A549 (cell line): Measurements from ENCODE around the gene SLC13A2. TPM values are rescaled to one million over a fixed set of nuclear protein-coding genes. Genes with fewer than 3 reads are reported as not detected.

ENCODE experiments used
- ATAC-seq, 2 experiments: fragments of 200-7000 bp in 1 of 2; fragments of >200 bp in 1 of 2; cut with Nextera tagmentation in 1 of 2; cut with Tn5 transposase in 1 of 2; 3 replicates each; pipeline versions ENCODE4 v1.8.0 to v1.9.1; 2018 to 2020; ENCODE audit warnings: mild to moderate bottlenecking in 1 of 2, moderate library complexity in 1 of 2
- CTCF ChIA-PET: fragments of 300-600 bp; sonication (Branson Sonifier 250); formaldehyde crosslinking; extraction: SDS; loops from one replicate; lab custom pipeline; 2021; ENCODE audit warnings: antibody characterized with exemption, inconsistent platforms; lab: Yijun Ruan, JAX
- POLR2A ChIA-PET: fragments of 350-600 bp; formaldehyde crosslinking; extraction: SDS; loops from one replicate; lab custom pipeline; 2021; ENCODE audit warnings: antibody characterized with exemption, inconsistent platforms; lab: Yijun Ruan, JAX
- DNase-seq, 2 experiments: peaks; one replicate each; pipeline versions ENCODE4 v3.0.0 to v3.0.0-alpha.2; 2011 to 2016; ENCODE audit warnings: low read depth in 1 of 2, low spot score in 1 of 2
- FAIRE-seq: peaks from 2 replicates; lab custom pipeline; 2011; peaks lifted over from hg19 to GRCh38; lab: Jason Lieb, UNC
- H3K27ac ChIP-seq, 2 experiments: fragments of >200 bp; sonication (Bioruptor Twin); formaldehyde crosslinking; 3 replicates each; pipeline ENCODE4 v1.5.1; 2016 to 2017
- H3K4me1 ChIP-seq: fragments of >200 bp; sonication (Bioruptor Twin); formaldehyde crosslinking; 3 replicates; pipeline ENCODE4 v1.6.1; 2016
- H3K4me2 ChIP-seq: fragments of >200 bp; sonication (Bioruptor Twin); formaldehyde crosslinking; 3 replicates; pipeline ENCODE4 v1.6.1; 2016
- H3K4me3 ChIP-seq: fragments of >200 bp; sonication (Bioruptor Twin); formaldehyde crosslinking; 3 replicates; pipeline ENCODE4 v1.5.1; 2016
- H3K9me3 ChIP-seq: fragments of >200 bp; sonication (Bioruptor Twin); formaldehyde crosslinking; 3 replicates; pipeline ENCODE4 v1.6.1; 2016
- CBX2 ChIP-seq: fragments of 200-600 bp; sonication (generic); IDR thresholded peaks from 2 replicates; pipeline ENCODE4 v1.6.1; 2016; ENCODE audit warnings: low read depth, mild to moderate bottlenecking, borderline replicate concordance
- CBX8 ChIP-seq: fragments of 200-600 bp; sonication (generic); IDR thresholded peaks from 2 replicates; pipeline ENCODE4 v1.6.1; 2016
- CHD2 ChIP-seq: fragments of 150-350 bp; IDR thresholded peaks from 2 replicates; pipeline ENCODE4 v1.6.1; 2014; ENCODE audit warnings: low read length; ENCODE audit not compliant: partially characterized antibody
- E2F6 ChIP-seq: IDR thresholded peaks from 2 replicates; pipeline ENCODE4 v1.6.1; 2012; ENCODE audit warnings: low read depth, borderline replicate concordance
- EHF ChIP-seq: fragments of 250-450 bp; sonication (Bioruptor Pico); IDR thresholded peaks from 2 replicates; pipeline ENCODE4 v1.5.0; 2020; ENCODE audit warnings: mild to moderate bottlenecking
- ELK1 ChIP-seq: fragments of 150-350 bp; IDR thresholded peaks from 2 replicates; pipeline ENCODE4 v1.6.1; 2014; ENCODE audit warnings: low read depth, mild to moderate bottlenecking, low read length
- HOXA7 ChIP-seq: fragments of 250-450 bp; sonication (Bioruptor Pico); IDR thresholded peaks from 2 replicates; pipeline ENCODE4 v1.5.0; 2020; ENCODE audit warnings: mild to moderate bottlenecking, moderate library complexity
- HOXB5 ChIP-seq: fragments of 250-450 bp; sonication (Bioruptor Pico); IDR thresholded peaks from 2 replicates; pipeline ENCODE4 v1.5.0; 2020; ENCODE audit warnings: mild to moderate bottlenecking, moderate library complexity
- JUN ChIP-seq, 2 experiments: fragments of >200 bp; sonication (Bioruptor Twin); formaldehyde crosslinking; IDR thresholded peaks; 2 replicates in 1 of 2; 3 replicates in 1 of 2; pipeline ENCODE4 v1.6.1; 2016 to 2017
- KDM1A ChIP-seq: fragments of 200-600 bp; sonication (generic); IDR thresholded peaks from 2 replicates; pipeline ENCODE4 v1.6.1; 2016; ENCODE audit warnings: low read depth, mild to moderate bottlenecking
- MYC ChIP-seq: IDR thresholded peaks from 2 replicates; pipeline ENCODE4 v1.6.1; 2012; ENCODE audit warnings: mild to moderate bottlenecking, inconsistent platforms, low read length, improper control_type of control experiment, borderline replicate concordance
- RARB ChIP-seq: fragments of 250-450 bp; sonication (Bioruptor Pico); IDR thresholded peaks from 2 replicates; pipeline ENCODE4 v1.8.0; 2021; ENCODE audit warnings: mild to moderate bottlenecking, moderate library complexity
- RCOR1 ChIP-seq: fragments of 150-350 bp; IDR thresholded peaks from 2 replicates; pipeline ENCODE4 v1.6.1; 2014; ENCODE audit warnings: antibody characterized with exemption, low read length, low read depth
- REST ChIP-seq: fragments of 200-600 bp; sonication (generic); IDR thresholded peaks from 2 replicates; pipeline ENCODE4 v1.6.1; 2016; ENCODE audit warnings: antibody characterized with exemption, mild to moderate bottlenecking, moderate library complexity
- ZC3H11A ChIP-seq: fragments of 450-650 bp; IDR thresholded peaks from 2 replicates; pipeline ENCODE4 v1.6.1; 2014; ENCODE audit warnings: antibody characterized with exemption, mild to moderate bottlenecking
- ZFP36 ChIP-seq: fragments of 450-650 bp; IDR thresholded peaks from 2 replicates; pipeline ENCODE4 v1.6.1; 2014; ENCODE audit warnings: borderline replicate concordance; ENCODE audit not compliant: partially characterized antibody
- ZSCAN20 ChIP-seq: fragments of 250-450 bp; sonication (Bioruptor Pico); IDR thresholded peaks from 2 replicates; pipeline ENCODE4 v1.8.0; 2022; ENCODE audit warnings: mild to moderate bottlenecking, moderate library complexity
- WGBS: methylation state at CpG from one replicate; pipeline ENCODE4 v1.1.6; 2017; ENCODE audit errors: missing lambda C conversion rate; 5-methylcytosine and 5-hydroxymethylcytosine counted together
- polyA plus RNA-seq, 4 experiments: library from polyadenylated mRNA; depleted of rRNA in 3 of 4; stranded (reverse); fragments of >200 nt; fragmentation: RNase III in 1 of 4; extraction: RNeasy Plus Mini Kit Qiagen cat#74134 plus additional on column Dnase treatment in 1 of 4; gene quantifications; 2 replicates in 3 of 4; 3 replicates in 1 of 4; pipeline ENCODE4 v1.2.3, GENCODE V29; 2011 to 2017

Gene SLC13A2
- polyA plus RNA-seq, 2 of the 4 experiments (the other 2 are of a cell fraction) = 0.06 TPM; not detected in 1

DNA sequence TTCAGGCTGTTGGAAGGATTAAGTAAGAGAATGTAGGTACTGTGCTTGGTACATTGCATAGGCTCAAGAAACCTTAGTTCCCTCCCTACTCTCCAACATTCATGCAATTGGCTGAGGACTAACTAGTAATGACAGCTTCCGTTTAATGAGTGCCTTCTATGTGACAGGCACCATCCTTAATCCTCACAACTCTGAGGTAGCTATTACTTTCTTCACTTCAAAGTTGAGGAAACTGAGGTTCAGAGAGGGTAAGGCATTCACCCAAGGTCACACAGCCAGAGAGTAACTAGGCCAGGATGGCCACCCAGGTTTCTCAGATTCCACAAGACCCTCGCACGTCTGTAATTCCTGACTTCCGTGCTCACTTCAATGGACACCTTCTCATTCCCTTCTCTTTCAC, 56.8 kb downstream of the SLC13A2 start:
- CTCF ChIA-PET = interaction anchor here (1.4 to 15.1 kb wide), 3 partner anchors 10 to 27 kb away, joined by 4 to 143 read pairs (median 17); no protein-coding TSS in a partner anchor
- ATAC-seq = no peak
- H3K4me2 ChIP-seq = no peak overlapping the region
- DNase-seq = no peak
- H3K4me1 ChIP-seq = peaks cover 23% of the 10 kb centered on the region
- WGBS = 83% methylated on average over 4 of the region's 4 CpGs
- no peak overlapping the region for H3K27ac ChIP-seq
- no peak overlapping the region for H3K4me3 ChIP-seq
- no peak for TF ChIP-seq HOXB5 (CRISPR knock-in tag)
- TF ChIP-seq ZFP36 = peak; percentile 60
- no peak for TF ChIP-seq CBX8
- TF ChIP-seq E2F6 = no peak
- TF ChIP-seq, all 56 proteins: peak for 1
- H3K9me3 ChIP-seq = no peaks in the 10 kb centered on the region
- no peak for FAIRE-seq
- POLR2A ChIA-PET = no interaction called here

- no peak overlapping the region for H3K4me2 ChIP-seq
- no peak for DNase-seq
- CTCF ChIA-PET = interaction anchor here (1.2 to 15.1 kb wide), 5 partner anchors 10 to 32 kb away, joined by 3 to 317 read pairs (median 4); partner anchors contain the start of genes FOXN1 and UNC119
- no peak for FAIRE-seq
- TF ChIP-seq ZFP36 = peak; percentile 51
- TF ChIP-seq RARB (CRISPR knock-in tag) = no peak
- TF ChIP-seq, all 56 proteins: peak for 1
- Histone ChIP-seq H3K9me3 (no peaks in the 10 kb centered on the region), H3K27ac (no peak overlapping the region), H3K4me1 (peaks cover 21% of the 10 kb centered on the region), H3K4me3 (no peak overlapping the region)
- 61% methylated on average over 7 of the region's 7 CpGs for WGBS
- ATAC-seq = no peak
- POLR2A ChIA-PET = no interaction called here
These were observed 57.5 kb downstream of the SLC13A2 start for GRCh38 chr17:28530926-28531325.

GRCh38 chr17:28532050-28532960, 58.9 kb downstream of the SLC13A2 start:
- Histone ChIP-seq H3K9me3 (no peaks in the 10 kb centered on the region), H3K27ac (no peak overlapping the region), H3K4me3 (no peak overlapping the region), H3K4me2 (no peak overlapping the region), H3K4me1 (peaks cover 16% of the 10 kb centered on the region)
- no peak for DNase-seq
- no peak for FAIRE-seq
- WGBS = 69% methylated on average over 7 of the region's 7 CpGs
- TF ChIP-seq RCOR1 = no peak
- no peak for TF ChIP-seq JUN (IDR thresholded peaks at IDR 0.05)
- no peak for TF ChIP-seq REST
- no peak for TF ChIP-seq ELK1
- TF ChIP-seq ZSCAN20 (CRISPR knock-in tag) = no peak
- no peak for TF ChIP-seq CHD2
- no peak for TF ChIP-seq EHF
- no peak for TF ChIP-seq CBX2
- TF ChIP-seq MYC = no peak
- no peak for TF ChIP-seq HOXA7 (CRISPR knock-in tag)
- TF ChIP-seq ZC3H11A = no peak
- TF ChIP-seq HOXB5 (CRISPR knock-in tag) = no peak
- no peak for TF ChIP-seq KDM1A
- ChIA-PET POLR2A (no interaction called here), CTCF (interaction anchor here (0.6 to 15.1 kb wide), 8 partner anchors 8 to 161 kb away, joined by 3 to 317 read pairs (median 4); partner anchors contain the start of genes FOXN1, SARM1 and UNC119)
- no peak for ATAC-seq
